Measurements from ENCODE around the gene PSD2. TPM values are rescaled to one million over a fixed set of nuclear protein-coding genes. Genes with fewer than 3 reads are reported as not detected.

PSD2 gene
- total RNA-seq, 4 donors from 2014 or later: 0.08 to 0.13 (median 0.10) TPM; not detected in 1

DNA sequence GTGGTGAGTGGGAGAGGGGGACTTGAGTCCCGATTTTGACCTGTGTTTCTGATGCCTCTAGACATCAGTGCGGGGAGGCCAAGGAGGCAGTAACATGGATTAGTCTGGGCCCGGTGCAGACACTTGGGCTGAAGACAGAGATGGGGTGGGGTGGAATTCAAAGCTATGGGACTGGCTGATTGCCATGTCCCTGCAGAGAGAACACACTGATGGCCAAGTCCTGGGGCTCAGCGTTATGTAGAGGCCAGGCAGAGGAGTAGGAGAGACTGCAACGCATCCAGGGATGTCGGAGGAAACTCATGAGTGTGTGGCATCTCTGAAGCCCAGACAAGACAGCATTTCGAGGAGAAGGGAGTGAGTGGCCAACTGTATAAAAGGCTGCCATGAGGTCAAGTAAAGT lies 30.1 kb downstream of the PSD2 start:
- Histone ChIP-seq H3K4me3 (no peak overlapping the region), H3K27me3 (no peaks in the 10 kb centered on the region), H3K36me3 (no peaks in the 10 kb centered on the region), H3K9me3 (no peaks in the 10 kb centered on the region), H3K4me1 (no peaks in the 10 kb centered on the region), H3K27ac (no peak overlapping the region)
- TF ChIP-seq, protein P1, sequence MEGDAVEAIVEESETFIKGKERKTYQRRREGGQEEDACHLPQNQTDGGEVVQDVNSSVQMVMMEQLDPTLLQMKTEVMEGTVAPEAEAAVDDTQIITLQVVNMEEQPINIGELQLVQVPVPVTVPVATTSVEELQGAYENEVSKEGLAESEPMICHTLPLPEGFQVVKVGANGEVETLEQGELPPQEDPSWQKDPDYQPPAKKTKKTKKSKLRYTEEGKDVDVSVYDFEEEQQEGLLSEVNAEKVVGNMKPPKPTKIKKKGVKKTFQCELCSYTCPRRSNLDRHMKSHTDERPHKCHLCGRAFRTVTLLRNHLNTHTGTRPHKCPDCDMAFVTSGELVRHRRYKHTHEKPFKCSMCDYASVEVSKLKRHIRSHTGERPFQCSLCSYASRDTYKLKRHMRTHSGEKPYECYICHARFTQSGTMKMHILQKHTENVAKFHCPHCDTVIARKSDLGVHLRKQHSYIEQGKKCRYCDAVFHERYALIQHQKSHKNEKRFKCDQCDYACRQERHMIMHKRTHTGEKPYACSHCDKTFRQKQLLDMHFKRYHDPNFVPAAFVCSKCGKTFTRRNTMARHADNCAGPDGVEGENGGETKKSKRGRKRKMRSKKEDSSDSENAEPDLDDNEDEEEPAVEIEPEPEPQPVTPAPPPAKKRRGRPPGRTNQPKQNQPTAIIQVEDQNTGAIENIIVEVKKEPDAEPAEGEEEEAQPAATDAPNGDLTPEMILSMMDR (IDR thresholded peaks at IDR 0.05): no peak
- no peak for TF ChIP-seq POLR2AphosphoS5 (IDR thresholded peaks at IDR 0.05)
- no peak for TF ChIP-seq POLR2A (IDR thresholded peaks at IDR 0.05)
- TF ChIP-seq EP300 (IDR thresholded peaks at IDR 0.05): no peak
- 82% methylated on average over 7 of the region's 7 CpGs for WGBS
- no peak for DNase-seq (ENCODE audit: low spot score in 2 of 2)

DNA sequence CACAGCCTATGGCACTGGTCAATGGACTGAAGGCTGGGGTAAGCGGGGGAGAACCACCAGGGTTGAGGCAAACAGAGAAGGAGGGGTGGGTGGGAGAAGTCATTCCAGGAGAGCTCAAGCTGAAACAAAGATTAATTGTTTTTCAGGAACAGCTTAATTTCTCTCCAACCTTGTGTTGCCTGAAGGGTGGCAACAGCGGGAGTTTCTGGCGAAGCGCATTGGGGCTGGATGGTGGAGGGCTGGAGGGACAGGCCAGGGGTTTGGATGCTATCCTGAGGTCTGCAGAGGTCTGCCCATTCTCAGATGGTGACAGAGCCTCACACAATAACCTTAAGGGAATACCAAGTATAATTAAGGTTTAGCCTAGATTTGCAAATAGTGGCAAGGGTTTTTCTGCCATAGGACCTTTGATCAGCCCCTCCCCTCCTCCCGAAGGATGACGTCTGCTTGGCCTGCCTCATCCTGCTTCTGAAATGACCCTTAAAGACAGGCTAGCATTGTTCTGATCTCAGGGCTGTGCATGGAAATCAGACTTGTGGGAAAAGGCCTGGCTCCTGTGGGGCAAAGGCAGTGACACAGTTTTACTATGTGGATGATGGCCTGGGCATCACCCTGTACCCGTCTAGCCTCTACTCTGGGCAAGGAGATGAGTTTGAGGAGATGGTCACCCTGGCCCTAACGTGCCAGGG lies 32.7 kb downstream of the PSD2 start:
- H3K9me3 ChIP-seq: no peaks in the 10 kb centered on the region

DNA sequence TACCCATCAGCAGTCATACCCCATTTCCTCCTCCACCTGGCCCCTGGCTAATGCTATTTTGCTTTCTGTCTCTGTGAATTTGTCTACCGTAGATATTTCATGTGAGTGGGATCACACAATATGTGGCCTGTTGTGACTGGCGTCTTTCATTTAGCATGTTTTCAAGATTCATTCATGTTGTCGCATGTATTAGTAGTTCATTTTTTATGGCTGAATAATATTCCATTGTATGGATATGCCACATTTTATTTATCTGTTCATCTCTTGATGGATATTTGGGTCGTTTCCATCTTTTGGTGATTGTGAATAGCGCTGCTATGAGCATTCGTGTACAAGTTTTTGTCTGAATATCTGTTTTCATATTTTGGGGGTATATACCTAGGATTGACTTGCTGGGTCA lies 33.9 kb downstream of the PSD2 start:
- no peak overlapping the region for H3K4me3 ChIP-seq
- H3K4me1 ChIP-seq: no peaks in the 10 kb centered on the region
- 90% methylated on average over 6 of the region's 6 CpGs for WGBS
- no peak overlapping the region for H3K27ac ChIP-seq
- no peaks in the 10 kb centered on the region for H3K9me3 ChIP-seq
- H3K36me3 ChIP-seq: no peaks in the 10 kb centered on the region
- no peaks in the 10 kb centered on the region for H3K27me3 ChIP-seq
- no peak for DNase-seq (ENCODE audit: low spot score in 2 of 2)
- no peak for TF ChIP-seq EP300 (IDR thresholded peaks at IDR 0.05)
- TF ChIP-seq POLR2AphosphoS5 (IDR thresholded peaks at IDR 0.05): no peak
- no peak for TF ChIP-seq POLR2A (IDR thresholded peaks at IDR 0.05)
- TF ChIP-seq, protein P1 (IDR thresholded peaks at IDR 0.05): no peak

More for the DNA sequence above, 32.7 kb downstream of the PSD2 start:
- H3K36me3 ChIP-seq: no peaks in the 10 kb centered on the region
- 71% methylated on average over 8 of the region's 8 CpGs for WGBS
- H3K4me3 ChIP-seq: no peak overlapping the region
- no peaks in the 10 kb centered on the region for H3K27me3 ChIP-seq
- no peak for DNase-seq (ENCODE audit: low spot score in 2 of 2)
- no peaks in the 10 kb centered on the region for H3K4me1 ChIP-seq
- TF ChIP-seq EP300 (IDR thresholded peaks at IDR 0.05) (no peak), POLR2A (IDR thresholded peaks at IDR 0.05) (no peak), POLR2AphosphoS5 (IDR thresholded peaks at IDR 0.05) (no peak)
- TF ChIP-seq, protein P1 (IDR thresholded peaks at IDR 0.05): no peak
- H3K27ac ChIP-seq: no peak overlapping the region

DNA sequence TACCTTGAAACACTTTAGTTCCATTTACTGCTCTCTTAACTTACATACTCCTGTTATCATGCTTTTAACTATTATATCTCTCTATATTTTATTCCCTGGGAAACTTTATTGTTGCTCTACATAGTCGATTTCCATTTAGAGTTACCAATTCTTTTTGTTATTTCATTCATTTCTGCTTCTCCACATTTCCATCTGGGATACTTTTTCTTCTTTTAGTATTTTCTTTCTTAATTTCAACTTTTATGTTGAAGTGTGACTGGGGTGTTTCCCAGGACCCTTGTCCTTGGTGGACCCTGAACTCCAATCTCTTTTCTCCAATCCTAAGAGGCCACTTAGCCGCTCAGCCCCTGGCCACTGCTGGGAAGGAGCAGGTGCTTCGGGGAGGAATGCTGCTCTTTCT lies 36.0 kb downstream of the PSD2 start:
- no peaks in the 10 kb centered on the region for H3K9me3 ChIP-seq
- H3K27ac ChIP-seq: no peak overlapping the region
- H3K27me3 ChIP-seq: no peaks in the 10 kb centered on the region
- H3K4me3 ChIP-seq: no peak overlapping the region
- WGBS: 68% methylated on average over 3 of the region's 3 CpGs
- no peak for TF ChIP-seq POLR2AphosphoS5 (IDR thresholded peaks at IDR 0.05)
- TF ChIP-seq POLR2A (IDR thresholded peaks at IDR 0.05): no peak
- TF ChIP-seq EP300 (IDR thresholded peaks at IDR 0.05): no peak
- TF ChIP-seq, protein P1 (IDR thresholded peaks at IDR 0.05): no peak
- H3K36me3 ChIP-seq: no peaks in the 10 kb centered on the region
- H3K4me1 ChIP-seq: no peaks in the 10 kb centered on the region
- no peak for DNase-seq (ENCODE audit: low spot score in 2 of 2)

DNA sequence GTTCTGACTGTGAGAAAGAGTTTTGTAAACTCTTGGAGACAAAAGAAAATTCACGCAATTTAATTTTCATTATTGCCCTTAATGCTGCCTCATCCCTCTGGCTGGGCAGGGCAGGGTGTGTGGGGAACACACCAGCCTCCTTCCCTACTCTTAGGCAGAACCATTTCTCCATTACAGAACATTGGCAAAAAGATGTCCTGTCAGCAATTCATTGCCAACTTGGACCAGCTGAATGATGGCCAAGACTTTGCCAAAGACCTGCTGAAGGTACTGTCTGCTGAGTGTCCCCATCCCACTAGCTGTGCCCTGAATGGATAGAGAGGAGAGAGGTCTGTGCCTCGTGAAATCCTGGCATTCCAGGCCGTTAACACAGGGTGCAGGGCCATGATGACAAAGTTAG lies 37.9 kb downstream of the PSD2 start:
- DNase-seq (ENCODE audit: low spot score in 2 of 2): no peak
- Histone ChIP-seq H3K27ac (no peak overlapping the region), H3K4me1 (no peaks in the 10 kb centered on the region), H3K9me3 (no peaks in the 10 kb centered on the region), H3K27me3 (no peaks in the 10 kb centered on the region), H3K36me3 (no peaks in the 10 kb centered on the region), H3K4me3 (no peak overlapping the region)
- TF ChIP-seq POLR2A (IDR thresholded peaks at IDR 0.05) (no peak), POLR2AphosphoS5 (IDR thresholded peaks at IDR 0.05) (no peak), EP300 (IDR thresholded peaks at IDR 0.05) (no peak)
- TF ChIP-seq, protein P1 (IDR thresholded peaks at IDR 0.05): no peak
- 74% methylated on average over 3 of the region's 3 CpGs for WGBS
